HepG2 (cell line): Measurements from ENCODE around the gene NT5C3B. TPM values are rescaled to one million over a fixed set of nuclear protein-coding genes. Genes with fewer than 3 reads are reported as not detected.

Experiments
- ATAC-seq: fragments of 200-7000 bp; cut with Tn5 transposase; 3 replicates; pipeline ENCODE4 v1.9.1; 2020; ENCODE audit warnings: mild to moderate bottlenecking, moderate library complexity
- BruUV-seq: library from RNA; stranded (reverse); fragments of 400-500 nt; replicated peaks from 2 replicates; lab custom pipeline; 2021; lab: Mats Ljungman, UMichigan
- CTCF ChIA-PET: fragments of 300-600 bp; formaldehyde crosslinking; extraction: SDS; loops from one replicate; lab custom pipeline; 2021; ENCODE audit warnings: low total read pairs, inconsistent platforms, low intra/inter-chr PET ratio; lab: Yijun Ruan, JAX
- POLR2A ChIA-PET: fragments of 350-600 bp; sonication (Branson Sonifier 250); formaldehyde crosslinking; loops from one replicate; lab custom pipeline; 2020; ENCODE audit warnings: antibody characterized with exemption, inconsistent platforms; lab: Yijun Ruan, JAX
- DNase-seq: peaks from one replicate; pipeline ENCODE4 v3.0.0-alpha.2; 2015; ENCODE audit warnings: low spot score
- FAIRE-seq: peaks from 3 replicates; lab custom pipeline; 2011; peaks lifted over from hg19 to GRCh38; lab: Jason Lieb, UNC
- H2AFZ ChIP-seq: one replicate; pipeline ENCODE4 v1.6.1; 2011; ENCODE audit warnings: low read length, inconsistent platforms
- H3K27ac ChIP-seq: fragments of 300-600 bp; 3 replicates; pipeline ENCODE4 v1.8.0; 2011; ENCODE audit warnings: mixed run types, mild to moderate bottlenecking, mixed read lengths, low read length, inconsistent platforms; ENCODE audit not compliant: insufficient read depth; ENCODE audit errors: extremely low read length
- H3K27me3 ChIP-seq, 2 experiments: fragments of 200-600 bp in 1 of 2; 2 replicates in 1 of 2; 3 replicates in 1 of 2; pipeline versions ENCODE4 v1.6.0 to v1.8.0; 2011; ENCODE audit warnings: low read length in 2 of 2, mild to moderate bottlenecking in 2 of 2, moderate library complexity in 2 of 2, inconsistent platforms in 1 of 2; ENCODE audit not compliant: insufficient read depth in 2 of 2, control insufficient read depth in 1 of 2
- H3K36me3 ChIP-seq, 2 experiments: fragments of 200-600 bp in 1 of 2; replicated peaks in 1 of 2; 2 replicates in 1 of 2; 3 replicates in 1 of 2; pipeline versions ENCODE4 v1.5.1 to v1.8.0; 2011; ENCODE audit warnings: low read length in 2 of 2, inconsistent platforms in 1 of 2; ENCODE audit not compliant: insufficient read depth in 2 of 2, control insufficient read depth in 1 of 2
- H3K4me1 ChIP-seq: 2 replicates; pipeline ENCODE4 v1.5.1; 2012; ENCODE audit warnings: low read length, inconsistent platforms; ENCODE audit not compliant: insufficient read depth
- H3K4me2 ChIP-seq: 2 replicates; pipeline ENCODE4 v1.6.0; 2011; ENCODE audit warnings: low read depth, low read length, inconsistent platforms
- H3K4me3 ChIP-seq, 3 experiments: fragments of 200-600 bp in 1 of 3; sonication (generic), shearing (Covaris generic) in 1 of 3; replicated peaks in 1 of 3; 2 replicates each; pipeline ENCODE4 v1.5.1; 2011 to 2016; ENCODE audit warnings: low read length in 3 of 3, inconsistent platforms in 2 of 3, low read depth in 2 of 3, mild to moderate bottlenecking in 2 of 3, control low read depth in 1 of 3, mixed read lengths in 1 of 3; ENCODE audit not compliant: insufficient read depth in 1 of 3
- H3K79me2 ChIP-seq: one replicate; pipeline ENCODE4 v1.6.1; 2011; ENCODE audit warnings: low read length, inconsistent platforms; ENCODE audit not compliant: insufficient read depth
- H3K9ac ChIP-seq: 2 replicates; pipeline ENCODE4 v1.6.0; 2011; ENCODE audit warnings: mild to moderate bottlenecking, low read depth, low read length, inconsistent platforms; ENCODE audit not compliant: insufficient read depth
- H3K9me3 ChIP-seq: 2 replicates; pipeline ENCODE4 v1.5.1; 2012; ENCODE audit warnings: mild to moderate bottlenecking, low read length
- H4K20me1 ChIP-seq: 2 replicates; pipeline ENCODE4 v1.6.0; 2011; ENCODE audit warnings: inconsistent platforms, mild to moderate bottlenecking, low read length, moderate library complexity; ENCODE audit not compliant: insufficient read depth
- GABPA ChIP-seq, 2 experiments: IDR thresholded peaks; 2 replicates each; pipeline ENCODE4 v1.6.1; 2011 to 2016; ENCODE audit warnings: low read depth in 2 of 2, low read length in 1 of 2, missing biosample characterization in 1 of 2, missing genetic modification characterization in 1 of 2
- HIVEP1 ChIP-seq: sonication (generic); formaldehyde crosslinking; IDR thresholded peaks from 2 replicates; pipeline ENCODE4 v1.4.0; 2020; ENCODE audit warnings: mild to moderate bottlenecking, missing genetic modification reagents
- RAD21 ChIP-seq: fragments of 450-650 bp; formaldehyde crosslinking; IDR thresholded peaks from 2 replicates; pipeline ENCODE4 v1.5.0; 2020; ENCODE audit warnings: mild to moderate bottlenecking
- RXRA ChIP-seq: sonication (generic); formaldehyde crosslinking; IDR thresholded peaks from 2 replicates; pipeline ENCODE4 v1.5.1; 2020; ENCODE audit warnings: missing genetic modification reagents
- SMC3 ChIP-seq: IDR thresholded peaks from 2 replicates; pipeline ENCODE4 v1.6.1; 2011; ENCODE audit warnings: low read length, improper control_type of control experiment
- STAG1 ChIP-seq: sonication (generic); formaldehyde crosslinking; IDR thresholded peaks from 2 replicates; pipeline ENCODE4 v1.4.0; 2020; ENCODE audit warnings: missing genetic modification reagents
- ZNF292 ChIP-seq: sonication (generic); formaldehyde crosslinking; IDR thresholded peaks from 2 replicates; pipeline ENCODE4 v1.8.1; 2022; ENCODE audit warnings: mild to moderate bottlenecking, low read depth, missing genetic modification reagents, borderline replicate concordance
- WGBS: methylation state at CpG from one replicate; pipeline ENCODE4 v1.1.6; 2017; ENCODE audit warnings: low lambda C conversion rate; 5-methylcytosine and 5-hydroxymethylcytosine counted together
- in situ Hi-C: cut with HindIII; loops from 2 replicates; pipeline ENCODE4 v1.10.0; 2017; ENCODE audit warnings: low pct_unique_long_range_greater_than_20kb; ENCODE audit not compliant: extremely low pct_ligation_motif_present
- intact Hi-C: fragments of 100-400 bp; cut with micrococcal nuclease; formaldehyde crosslinking; loops from one replicate; pipeline ENCODE4 v1.10.0; 2022; ENCODE audit not compliant: unreplicated experiment
- polyA plus RNA-seq, 8 experiments: library from polyadenylated mRNA; depleted of rRNA in 3 of 8; stranded (reverse) in 7 of 8; unstranded in 1 of 8; fragments of >200 nt; fragmentation: Illumina TruSeq in 4 of 8; extraction: Trizol in 4 of 8; gene quantifications; 2 replicates each; pipeline versions ENCODE4 v1.2.1 to v1.2.3, GENCODE V29; 2011 to 2016; ENCODE audit warnings: low read depth in 4 of 8, missing spikeins in 1 of 8, mixed read lengths in 1 of 8; ENCODE audit not compliant: insufficient read depth in 1 of 8
- total RNA-seq, 5 experiments: library from RNA; depleted of rRNA; stranded (reverse); fragments of >200 nt; fragmentation: Illumina TruSeq; extraction: Trizol; gene quantifications; 2 replicates each; pipeline ENCODE4 v1.2.3, GENCODE V29; 2016; ENCODE audit warnings: low read depth in 1 of 5
- TF ChIP-seq, protein P1 (sequence below): sonication (generic); formaldehyde crosslinking; IDR thresholded peaks from 2 replicates; pipeline ENCODE4 v1.5.0; 2020; ENCODE audit warnings: mild to moderate bottlenecking, missing genetic modification reagents, moderate library complexity
- TF ChIP-seq, protein P2 (sequence below): sonication (generic); formaldehyde crosslinking; IDR thresholded peaks from 2 replicates; pipeline ENCODE4 v1.5.1; 2020; ENCODE audit warnings: mild to moderate bottlenecking, missing genetic modification reagents, moderate library complexity

The NT5C3B gene
- total and polyA plus RNA-seq, 2 of the 13 experiments (the other 11 are each of a cell fraction or from before 2014, with no cell fraction given) = 104 to 126 TPM

DNA sequence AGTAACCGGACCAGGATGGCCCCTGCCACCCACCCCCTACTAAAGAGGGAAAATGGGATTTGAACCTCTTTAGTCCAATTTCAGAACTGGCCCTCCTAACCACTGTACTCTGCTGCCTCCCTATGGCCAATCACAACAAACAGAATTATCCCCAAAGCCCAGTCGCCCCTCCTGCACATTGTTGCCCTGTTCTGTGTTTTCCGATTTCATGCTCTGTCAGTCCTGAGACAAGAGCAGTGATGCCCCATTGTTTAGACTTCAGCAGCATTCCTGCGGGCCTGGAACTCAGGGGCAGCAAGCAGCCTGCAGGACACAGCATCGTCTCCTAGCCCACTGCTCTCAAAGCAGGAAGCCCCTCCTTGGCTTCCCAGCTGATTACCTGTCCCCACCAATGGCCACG is 49.7 kb upstream of the NT5C3B start:
- Histone ChIP-seq H4K20me1 (no peaks in the 10 kb centered on the region), H3K9me3 (no peaks in the 10 kb centered on the region), H3K36me3 (peaks cover 35 to 87% of the 10 kb centered on the region in 2 experiments), H3K27ac (no peak overlapping the region), H2AFZ (no peak overlapping the region), H3K27me3 (no peaks in the 10 kb centered on the region), H3K79me2 (no peaks in the 10 kb centered on the region), H3K4me2 (no peak overlapping the region), H3K9ac (no peak overlapping the region), H3K4me3 (no peak overlapping the region), H3K4me1 (peaks cover 10% of the 10 kb centered on the region; the same call in 1 of the 2 replicates)
- BruUV-seq = no TSS peak
- TF ChIP-seq GABPA (IDR thresholded peaks at IDR 0.05; ENCODE audit: low read depth, low read length) (no peak), GABPA (CRISPR knock-in tag; IDR thresholded peaks at IDR 0.05; ENCODE audit: low read depth) (no peak), RAD21 (0 out of 2 replicates have a peak, but pooled peaks have one; percentile 49), STAG1 (CRISPR knock-in tag) (peak; percentile 68), ZNF292 (CRISPR knock-in tag) (no peak), RXRA (CRISPR knock-in tag) (0 out of 2 replicates have a peak, but pooled peaks have one; percentile 13), HIVEP1 (CRISPR knock-in tag) (0 out of 2 replicates have a peak, but pooled peaks have one; percentile 22), SMC3 (peak; percentile 46; the same call in 1 of the 2 replicates)
- TF ChIP-seq, protein P1, sequence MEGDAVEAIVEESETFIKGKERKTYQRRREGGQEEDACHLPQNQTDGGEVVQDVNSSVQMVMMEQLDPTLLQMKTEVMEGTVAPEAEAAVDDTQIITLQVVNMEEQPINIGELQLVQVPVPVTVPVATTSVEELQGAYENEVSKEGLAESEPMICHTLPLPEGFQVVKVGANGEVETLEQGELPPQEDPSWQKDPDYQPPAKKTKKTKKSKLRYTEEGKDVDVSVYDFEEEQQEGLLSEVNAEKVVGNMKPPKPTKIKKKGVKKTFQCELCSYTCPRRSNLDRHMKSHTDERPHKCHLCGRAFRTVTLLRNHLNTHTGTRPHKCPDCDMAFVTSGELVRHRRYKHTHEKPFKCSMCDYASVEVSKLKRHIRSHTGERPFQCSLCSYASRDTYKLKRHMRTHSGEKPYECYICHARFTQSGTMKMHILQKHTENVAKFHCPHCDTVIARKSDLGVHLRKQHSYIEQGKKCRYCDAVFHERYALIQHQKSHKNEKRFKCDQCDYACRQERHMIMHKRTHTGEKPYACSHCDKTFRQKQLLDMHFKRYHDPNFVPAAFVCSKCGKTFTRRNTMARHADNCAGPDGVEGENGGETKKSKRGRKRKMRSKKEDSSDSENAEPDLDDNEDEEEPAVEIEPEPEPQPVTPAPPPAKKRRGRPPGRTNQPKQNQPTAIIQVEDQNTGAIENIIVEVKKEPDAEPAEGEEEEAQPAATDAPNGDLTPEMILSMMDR = peak; percentile 69
- TF ChIP-seq, protein P2, sequence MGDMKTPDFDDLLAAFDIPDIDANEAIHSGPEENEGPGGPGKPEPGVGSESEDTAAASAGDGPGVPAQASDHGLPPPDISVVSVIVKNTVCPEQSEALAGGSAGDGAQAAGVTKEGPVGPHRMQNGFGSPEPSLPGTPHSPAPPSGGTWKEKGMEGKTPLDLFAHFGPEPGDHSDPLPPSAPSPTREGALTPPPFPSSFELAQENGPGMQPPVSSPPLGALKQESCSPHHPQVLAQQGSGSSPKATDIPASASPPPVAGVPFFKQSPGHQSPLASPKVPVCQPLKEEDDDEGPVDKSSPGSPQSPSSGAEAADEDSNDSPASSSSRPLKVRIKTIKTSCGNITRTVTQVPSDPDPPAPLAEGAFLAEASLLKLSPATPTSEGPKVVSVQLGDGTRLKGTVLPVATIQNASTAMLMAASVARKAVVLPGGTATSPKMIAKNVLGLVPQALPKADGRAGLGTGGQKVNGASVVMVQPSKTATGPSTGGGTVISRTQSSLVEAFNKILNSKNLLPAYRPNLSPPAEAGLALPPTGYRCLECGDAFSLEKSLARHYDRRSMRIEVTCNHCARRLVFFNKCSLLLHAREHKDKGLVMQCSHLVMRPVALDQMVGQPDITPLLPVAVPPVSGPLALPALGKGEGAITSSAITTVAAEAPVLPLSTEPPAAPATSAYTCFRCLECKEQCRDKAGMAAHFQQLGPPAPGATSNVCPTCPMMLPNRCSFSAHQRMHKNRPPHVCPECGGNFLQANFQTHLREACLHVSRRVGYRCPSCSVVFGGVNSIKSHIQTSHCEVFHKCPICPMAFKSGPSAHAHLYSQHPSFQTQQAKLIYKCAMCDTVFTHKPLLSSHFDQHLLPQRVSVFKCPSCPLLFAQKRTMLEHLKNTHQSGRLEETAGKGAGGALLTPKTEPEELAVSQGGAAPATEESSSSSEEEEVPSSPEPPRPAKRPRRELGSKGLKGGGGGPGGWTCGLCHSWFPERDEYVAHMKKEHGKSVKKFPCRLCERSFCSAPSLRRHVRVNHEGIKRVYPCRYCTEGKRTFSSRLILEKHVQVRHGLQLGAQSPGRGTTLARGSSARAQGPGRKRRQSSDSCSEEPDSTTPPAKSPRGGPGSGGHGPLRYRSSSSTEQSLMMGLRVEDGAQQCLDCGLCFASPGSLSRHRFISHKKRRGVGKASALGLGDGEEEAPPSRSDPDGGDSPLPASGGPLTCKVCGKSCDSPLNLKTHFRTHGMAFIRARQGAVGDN (CRISPR knock-in tag) = peak; percentile 33; the same call in 1 of the 2 replicates
- peak; percentile 36 for FAIRE-seq
- WGBS = 97% methylated on average over 6 of the region's 6 CpGs
- ChIA-PET CTCF (interaction anchor here (2.5 kb wide), 1 partner anchor 148 kb away, joined by 15 read pairs; no protein-coding TSS in a partner anchor), POLR2A (interaction anchor here (0.6 kb wide), 1 partner anchor 22 kb away, joined by 4 read pairs; no protein-coding TSS in a partner anchor)
- in situ Hi-C loops = no loop called here
- intact Hi-C loops = no loop called here
- no peak for DNase-seq
- ATAC-seq = peak; percentile 39
